HUES6 (cell line): ENCODE measurements around the gene BPGM.

Experiments
- H3K27ac ChIP-seq: 2 replicates; pipeline ENCODE4 v1.7.0; 2013; ENCODE audit warnings: low read depth, mild to moderate bottlenecking, low read length, inconsistent platforms
- H3K27me3 ChIP-seq: 2 replicates; pipeline ENCODE4 v1.6.1; 2013; ENCODE audit warnings: low read length; ENCODE audit not compliant: control insufficient read depth, insufficient read depth
- H3K36me3 ChIP-seq: 2 replicates; pipeline ENCODE4 v1.6.1; 2013; ENCODE audit warnings: low read length; ENCODE audit not compliant: control insufficient read depth, insufficient read depth
- H3K4me1 ChIP-seq: 2 replicates; pipeline ENCODE4 v1.6.1; 2013; ENCODE audit warnings: low read length; ENCODE audit not compliant: control insufficient read depth, insufficient read depth
- H3K4me3 ChIP-seq: 2 replicates; pipeline ENCODE4 v1.5.1; 2013; ENCODE audit warnings: low read depth, low read length
- H3K9ac ChIP-seq: one replicate; pipeline ENCODE4 v1.6.1; 2013; ENCODE audit warnings: mild to moderate bottlenecking, low read length
- H3K9me3 ChIP-seq: 2 replicates; pipeline ENCODE4 v1.6.1; 2013; ENCODE audit warnings: low read depth, low read length; ENCODE audit not compliant: control insufficient read depth, insufficient read depth

The BPGM gene

GRCh38 chr7:134618756-134619530 is 27.7 kb upstream of the BPGM start:
- peaks cover 4% of the 10 kb centered on the region; the same call in 1 of the 2 replicates for H3K27me3 ChIP-seq

GRCh38 chr7:134619627-134620331 is 26.9 kb upstream of the BPGM start:
- Histone ChIP-seq H3K9ac (no peak overlapping the region), H3K9me3 (no peaks in the 10 kb centered on the region), H3K36me3 (no peaks in the 10 kb centered on the region), H3K27me3 (peaks cover 4% of the 10 kb centered on the region; the same call in 1 of the 2 replicates), H3K4me3 (no peak overlapping the region), H3K4me1 (no peaks in the 10 kb centered on the region), H3K27ac (no peak overlapping the region)

More at GRCh38 chr7:134618756-134619530, 27.7 kb upstream of the BPGM start:
- H3K27ac ChIP-seq, result no peak overlapping the region
- no peak overlapping the region for H3K9ac ChIP-seq
- H3K9me3 ChIP-seq, result no peaks in the 10 kb centered on the region
- H3K36me3 ChIP-seq, result no peaks in the 10 kb centered on the region
- H3K4me3 ChIP-seq, result no peak overlapping the region
- no peaks in the 10 kb centered on the region for H3K4me1 ChIP-seq

GRCh38 chr7:134622303-134622995 is 24.2 kb upstream of the BPGM start:
- Histone ChIP-seq H3K9ac (no peak overlapping the region), H3K27me3 (peaks cover 7% of the 10 kb centered on the region), H3K36me3 (no peaks in the 10 kb centered on the region), H3K27ac (no peak overlapping the region), H3K9me3 (no peaks in the 10 kb centered on the region), H3K4me3 (no peak overlapping the region), H3K4me1 (no peaks in the 10 kb centered on the region)

- Histone ChIP-seq H3K36me3 (no peaks in the 10 kb centered on the region), H3K27me3 (peaks cover 13% of the 10 kb centered on the region), H3K4me3 (no peak overlapping the region), H3K9me3 (no peaks in the 10 kb centered on the region), H3K9ac (no peak overlapping the region), H3K4me1 (no peaks in the 10 kb centered on the region), H3K27ac (no peak overlapping the region)
These were observed 23.5 kb upstream of the BPGM start for GRCh38 chr7:134623193-134623592.

GRCh38 chr7:134625550-134625949 is 21.1 kb upstream of the BPGM start:
- H3K9ac ChIP-seq, result no peak overlapping the region
- H3K27ac ChIP-seq, result no peak overlapping the region
- no peaks in the 10 kb centered on the region for H3K36me3 ChIP-seq
- no peaks in the 10 kb centered on the region for H3K9me3 ChIP-seq
- H3K4me1 ChIP-seq, result no peaks in the 10 kb centered on the region
- H3K4me3 ChIP-seq, result no peak overlapping the region
- H3K27me3 ChIP-seq, result peaks cover 16% of the 10 kb centered on the region

GRCh38 chr7:134627109-134627774 is 19.4 kb upstream of the BPGM start:
- Histone ChIP-seq H3K36me3 (no peaks in the 10 kb centered on the region), H3K27ac (no peak overlapping the region), H3K9ac (no peak overlapping the region), H3K9me3 (no peaks in the 10 kb centered on the region), H3K27me3 (peaks cover 16% of the 10 kb centered on the region), H3K4me1 (no peaks in the 10 kb centered on the region), H3K4me3 (no peak overlapping the region)

- H3K9me3 ChIP-seq, result no peaks in the 10 kb centered on the region
- H3K27me3 ChIP-seq, result peaks cover 16% of the 10 kb centered on the region
- no peaks in the 10 kb centered on the region for H3K4me1 ChIP-seq
- no peak overlapping the region for H3K9ac ChIP-seq
- H3K4me3 ChIP-seq, result no peak overlapping the region
- no peaks in the 10 kb centered on the region for H3K36me3 ChIP-seq
- H3K27ac ChIP-seq, result no peak overlapping the region
These were observed 18.9 kb upstream of the BPGM start for GRCh38 chr7:134627775-134628153.

- H3K27ac ChIP-seq, result no peak overlapping the region
These were observed 17.2 kb upstream of the BPGM start for GRCh38 chr7:134629445-134629844.

GRCh38 chr7:134630237-134630636 is 16.4 kb upstream of the BPGM start:
- H3K36me3 ChIP-seq, result no peaks in the 10 kb centered on the region
- H3K4me1 ChIP-seq, result no peaks in the 10 kb centered on the region
- no peaks in the 10 kb centered on the region for H3K9me3 ChIP-seq
- H3K4me3 ChIP-seq, result no peak overlapping the region
- no peak overlapping the region for H3K9ac ChIP-seq
- H3K27me3 ChIP-seq, result peaks cover 16% of the 10 kb centered on the region
- no peak overlapping the region for H3K27ac ChIP-seq

More at GRCh38 chr7:134629445-134629844, 17.2 kb upstream of the BPGM start:
- H3K9me3 ChIP-seq, result no peaks in the 10 kb centered on the region
- H3K4me1 ChIP-seq, result no peaks in the 10 kb centered on the region
- no peak overlapping the region for H3K9ac ChIP-seq
- no peaks in the 10 kb centered on the region for H3K36me3 ChIP-seq
- H3K4me3 ChIP-seq, result no peak overlapping the region
- peaks cover 16% of the 10 kb centered on the region for H3K27me3 ChIP-seq

- Histone ChIP-seq H3K27ac (no peak overlapping the region), H3K4me1 (no peaks in the 10 kb centered on the region), H3K9ac (no peak overlapping the region), H3K9me3 (no peaks in the 10 kb centered on the region), H3K4me3 (no peak overlapping the region), H3K27me3 (peaks cover 16% of the 10 kb centered on the region), H3K36me3 (no peaks in the 10 kb centered on the region)
These were observed 15.8 kb upstream of the BPGM start for GRCh38 chr7:134630893-134631292.
